ENCODE data around the gene POLR2F.

Gene POLR2F

DNA sequence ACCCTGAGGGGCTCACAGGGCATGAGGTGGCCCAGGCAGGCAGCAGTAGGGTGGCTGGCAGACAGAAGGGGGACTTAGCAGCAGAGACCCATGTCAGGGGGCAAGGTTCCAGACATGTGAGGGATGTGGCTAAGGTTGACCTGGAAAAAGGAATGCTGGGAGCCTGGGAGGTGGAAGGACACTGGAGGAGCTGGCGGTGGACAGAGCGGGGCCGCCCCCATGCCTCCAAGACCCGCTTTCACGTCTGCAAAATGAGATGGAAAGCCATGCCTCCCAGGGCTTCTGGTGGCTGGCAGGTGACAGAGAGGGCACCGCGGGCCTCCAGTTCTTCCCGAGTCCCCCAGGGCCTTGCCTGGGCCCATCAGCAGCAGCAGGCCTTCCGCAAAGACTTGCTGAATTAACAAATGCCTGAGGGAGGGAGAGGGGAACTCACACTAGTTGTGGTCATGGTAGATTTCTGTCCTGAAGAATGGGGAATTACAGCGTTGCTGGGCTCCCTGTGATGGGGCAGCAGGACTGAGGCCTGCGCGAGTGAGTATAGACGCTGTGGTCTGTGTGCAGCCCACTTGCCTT, 53.9 kb downstream of the POLR2F start:
- no peak for DNase-seq (ENCODE audit: low read depth)

DNA sequence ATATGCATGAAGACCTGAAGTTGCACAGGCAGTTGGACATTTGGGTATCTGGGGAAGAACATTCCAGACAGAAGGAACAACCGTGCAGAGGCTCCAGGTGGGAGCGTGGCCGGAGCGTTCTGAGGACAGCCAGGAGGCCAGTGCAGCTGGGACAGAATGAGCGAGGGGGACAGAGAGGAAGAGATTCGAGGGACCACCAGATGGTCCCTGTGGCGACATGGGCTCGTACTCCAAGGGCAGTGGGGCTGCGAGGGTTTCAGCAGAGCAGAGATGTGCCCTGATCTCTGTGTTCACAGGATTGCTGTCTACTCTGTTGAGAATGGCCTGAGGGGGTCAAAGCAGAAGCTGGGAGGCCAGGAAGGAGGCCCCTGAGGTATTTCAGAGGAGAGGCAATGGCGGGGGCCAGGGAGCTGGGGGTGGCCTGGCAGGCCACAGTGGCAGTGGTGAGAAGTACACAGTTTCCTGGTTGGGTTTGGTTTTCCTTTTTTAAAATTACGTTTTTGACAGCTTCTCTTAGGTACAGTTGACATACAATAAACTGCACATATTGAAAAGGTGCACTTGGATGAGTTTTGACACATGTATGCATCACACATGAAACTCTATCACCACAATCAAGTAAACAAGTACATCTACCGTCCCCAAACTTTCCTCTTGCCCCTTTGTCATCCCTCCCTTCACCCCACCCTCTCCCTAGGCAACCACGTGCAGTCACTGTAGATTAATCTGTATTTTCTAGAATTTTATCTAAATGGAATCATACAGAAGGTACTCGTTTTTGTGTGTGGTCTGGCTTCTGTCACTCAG, 55.7 kb downstream of the POLR2F start:
- no peak for DNase-seq (ENCODE audit: low read depth)

DNA sequence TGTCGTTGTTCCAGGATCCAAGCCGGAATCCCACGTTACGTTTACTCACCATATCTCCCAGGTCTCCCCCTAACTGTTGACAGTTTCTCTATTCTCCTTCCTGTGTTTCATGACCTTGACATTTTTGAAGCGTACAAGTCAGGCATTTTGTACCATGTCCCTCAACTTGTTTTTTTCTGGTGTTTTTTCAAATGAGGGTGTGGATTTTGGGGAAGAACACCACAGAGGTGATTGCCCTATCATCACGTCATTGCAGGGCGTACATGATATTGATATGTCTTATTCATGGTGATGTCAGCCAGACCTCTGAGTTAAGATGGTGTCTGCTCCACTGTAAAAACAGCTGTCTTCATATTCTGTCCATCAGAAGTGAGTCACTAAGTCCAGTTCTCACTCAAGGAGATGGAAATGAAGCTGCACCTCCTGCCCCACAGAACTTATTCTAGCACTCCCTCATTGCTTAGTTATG, 59.1 kb downstream of the POLR2F start:
- DNase-seq (ENCODE audit: low read depth): no peak

DNA sequence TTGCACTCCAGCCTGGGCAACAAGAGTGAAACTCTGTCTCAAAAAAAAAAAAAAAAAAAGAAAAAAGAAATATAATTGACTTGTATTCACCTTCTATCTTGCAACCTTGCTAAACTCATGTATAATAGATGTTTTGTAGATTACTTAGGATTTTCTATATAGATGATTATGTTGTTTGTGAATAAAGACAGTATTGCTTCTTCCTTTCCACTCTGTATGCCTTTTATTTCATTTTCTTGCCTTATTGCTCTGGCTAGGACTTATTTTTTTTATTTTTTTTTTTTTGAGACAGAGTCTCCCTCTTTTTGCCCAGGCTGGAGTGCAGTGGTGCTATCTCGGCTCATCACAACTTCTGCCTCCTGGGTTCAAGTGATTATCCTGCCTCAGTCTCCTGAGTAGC, 60.6 kb downstream of the POLR2F start:
- DNase-seq (ENCODE audit: low read depth): no peak

DNA sequence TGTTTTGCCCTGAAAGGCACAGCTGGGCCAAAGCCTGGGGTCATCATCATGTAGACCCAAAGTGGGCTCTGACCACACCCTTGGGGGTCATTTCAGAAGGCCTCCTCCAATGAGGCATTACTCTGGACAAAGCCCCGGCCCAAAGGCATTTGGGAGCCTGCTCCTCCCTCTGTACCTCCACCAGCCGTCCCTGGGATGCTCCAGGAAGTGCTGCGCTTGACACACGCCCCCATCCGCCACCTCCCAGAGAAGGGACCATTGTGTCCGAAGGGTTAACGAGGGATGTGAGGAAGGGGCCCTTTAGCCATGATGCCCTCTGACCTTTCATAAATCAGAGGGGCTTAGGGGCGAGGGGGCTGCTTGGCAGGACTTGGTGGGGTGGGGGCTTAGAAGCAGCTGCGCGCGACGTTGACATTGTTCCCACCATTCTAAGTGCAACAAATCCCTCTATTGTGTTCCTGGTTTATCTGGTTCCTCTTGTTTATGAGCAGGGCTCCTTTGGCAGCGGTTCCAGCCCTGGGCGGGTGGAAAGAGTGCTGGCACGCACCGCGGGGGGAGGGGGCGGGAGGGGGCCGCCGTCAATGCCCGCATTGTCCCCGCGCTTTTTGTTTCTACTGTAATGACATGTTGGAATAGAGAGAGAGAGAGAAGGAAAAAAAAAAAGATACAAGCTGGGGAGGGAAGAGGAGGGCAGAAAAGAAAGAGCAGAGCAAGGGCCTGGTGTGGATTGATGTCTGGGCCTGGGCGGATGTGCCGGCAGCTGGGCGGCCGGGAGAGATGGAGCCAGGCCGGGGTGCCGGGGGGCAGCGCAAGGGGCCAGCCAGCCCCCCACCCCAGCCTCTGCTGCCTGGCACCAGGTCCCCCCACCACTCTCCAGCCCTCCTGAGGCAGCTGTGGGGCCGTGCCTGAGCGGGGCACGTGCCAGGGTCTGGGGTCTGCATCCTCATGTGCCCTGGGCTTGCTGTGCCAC, 63.0 kb downstream of the POLR2F start:
- DNase-seq (ENCODE audit: low read depth): no peak

DNA sequence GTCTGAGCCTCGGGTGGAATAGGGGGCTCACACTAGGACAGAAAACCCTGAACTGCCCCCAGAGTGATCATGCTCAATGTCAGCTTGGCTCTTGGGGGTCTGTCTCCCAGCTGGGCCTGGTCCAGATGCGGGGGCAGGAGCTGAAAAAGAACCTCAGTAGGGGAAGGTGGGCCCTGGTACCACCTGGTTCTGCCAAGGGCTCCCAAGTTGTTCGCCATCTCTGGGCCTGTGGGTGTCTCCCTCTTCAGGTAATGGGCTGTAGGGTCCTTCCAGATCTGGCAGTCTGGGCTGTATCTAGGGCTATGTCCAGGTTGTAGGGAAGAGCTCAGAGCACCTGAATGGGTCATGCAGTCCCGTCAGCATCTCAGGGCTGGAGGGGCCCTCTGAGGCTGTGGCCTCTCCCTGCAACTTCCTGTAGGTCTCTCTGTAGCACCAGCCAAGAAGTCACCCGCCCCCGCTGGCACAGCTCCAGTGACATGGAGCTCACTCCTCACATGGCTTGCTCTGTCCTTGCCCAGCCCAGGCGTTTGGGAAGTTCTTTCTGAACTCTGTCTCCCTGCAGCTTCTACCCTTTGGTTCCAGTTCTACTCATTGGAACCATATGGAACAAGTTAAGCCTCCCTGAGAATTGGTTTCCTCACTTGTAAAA, 63.9 kb downstream of the POLR2F start:
- DNase-seq (ENCODE audit: low read depth): no peak

DNA sequence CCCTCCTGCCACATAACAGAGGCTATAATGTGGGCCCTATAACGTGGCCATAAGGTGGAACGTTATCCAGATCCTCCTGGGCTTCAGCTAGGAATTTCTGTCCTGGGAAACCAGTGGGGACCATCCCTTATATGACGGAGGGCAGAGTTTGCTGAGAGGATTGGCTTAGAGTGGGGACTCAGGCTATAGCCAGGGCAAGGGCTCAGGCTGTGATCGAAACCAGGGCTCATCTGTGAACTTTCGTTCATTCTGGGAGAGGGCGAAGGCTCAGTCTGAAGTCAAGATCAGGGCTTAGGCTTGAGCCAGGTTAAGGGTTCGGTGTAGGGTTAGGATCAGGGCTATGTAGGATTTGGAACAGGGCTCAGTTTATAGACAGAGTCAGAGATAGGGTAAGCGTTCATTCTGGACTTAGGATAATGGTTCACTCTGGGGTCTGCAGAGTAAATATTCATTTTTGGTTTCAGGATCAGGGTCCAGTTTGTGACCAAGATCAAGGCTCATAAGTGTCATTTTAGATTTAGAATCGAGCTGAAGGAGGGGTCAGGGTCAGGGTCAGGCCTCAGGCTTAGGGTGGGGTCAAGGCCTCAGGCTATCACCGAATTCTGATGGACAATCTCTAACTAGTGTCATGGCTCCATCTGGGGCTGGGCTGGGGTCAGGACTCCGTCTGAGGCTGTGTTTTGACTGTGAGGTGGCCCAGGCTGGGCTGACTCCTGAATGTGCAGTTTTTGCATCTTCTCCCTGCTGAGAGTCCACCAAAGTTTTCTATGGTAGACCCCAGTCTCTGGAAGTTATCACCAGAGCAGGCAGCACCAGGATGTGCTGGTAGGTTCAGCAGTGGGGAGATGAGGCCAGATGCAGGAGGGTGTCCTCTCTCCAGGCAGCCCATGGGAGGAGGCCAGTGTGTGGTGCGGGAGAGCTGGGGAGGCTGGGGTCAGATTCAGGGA, 64.7 kb downstream of the POLR2F start:
- DNase-seq (ENCODE audit: low read depth): no peak
